HG03066 (cell line): ENCODE data around the gene CDKL1.
A peak's percentile ranks its signal among the peaks of the same experiment; 100 is the strongest.
"Not testable (repeated sequence)": the region's sequence is repeated elsewhere in the genome, so short reads cannot be mapped to it uniquely, and the experiment has no call there.

Experiments used
- ATAC-seq: cut with Tn5 transposase; IDR thresholded peaks from one replicate; pipeline ENCODE4 v1.9.1; 2021; ENCODE audit warnings: low read depth; ENCODE audit not compliant: unreplicated experiment

CDKL1 gene

DNA sequence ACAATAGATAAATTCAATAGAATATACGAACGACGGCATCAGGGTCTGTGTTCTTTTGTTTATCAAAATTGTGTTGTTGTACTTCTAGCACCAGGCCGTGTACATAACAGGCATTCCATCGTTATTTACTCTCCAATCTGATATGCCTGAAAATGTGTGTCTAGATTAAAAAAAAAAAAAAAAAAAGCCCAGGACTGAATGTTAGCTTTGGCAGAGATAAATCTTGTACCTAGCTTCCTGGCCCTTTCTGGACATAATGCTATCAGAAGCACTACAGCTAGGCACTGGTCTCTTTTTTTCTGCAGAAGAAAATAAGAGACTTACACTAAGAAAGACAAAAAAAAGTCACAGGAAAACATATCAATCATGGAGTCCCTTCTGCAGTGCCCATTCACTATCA is 37.0 kb downstream of the CDKL1 start:
- ATAC-seq: no peak

DNA sequence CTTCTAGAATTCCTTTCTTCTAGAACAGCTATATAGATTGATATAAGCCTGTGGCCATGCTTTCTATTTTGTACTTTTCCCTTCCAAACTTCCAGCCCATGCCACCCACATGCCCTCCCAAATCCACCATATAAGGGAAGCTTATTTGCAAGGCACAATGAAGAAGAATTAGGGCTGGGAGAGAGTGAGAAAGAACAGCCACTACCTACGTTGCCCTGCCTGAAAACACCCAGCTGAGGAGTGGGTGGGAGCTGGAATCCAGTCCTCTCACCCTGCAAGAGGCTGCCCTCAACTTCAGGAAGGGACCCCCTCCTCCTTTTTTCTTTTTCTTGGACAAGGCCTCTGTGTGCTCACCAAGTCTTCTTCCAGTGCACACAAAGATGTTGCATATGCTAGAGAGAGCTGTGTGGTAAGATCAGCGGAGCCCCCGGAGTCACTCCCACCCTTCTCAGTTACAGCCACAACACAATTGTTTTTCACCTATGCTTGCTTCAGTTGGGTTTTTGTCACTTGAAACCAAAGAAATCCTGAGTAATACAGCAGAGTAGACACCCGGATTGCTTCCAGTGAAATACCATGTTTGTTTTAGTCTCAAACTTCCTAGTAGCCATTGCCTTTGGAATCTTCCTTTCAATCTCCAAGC is 38.8 kb downstream of the CDKL1 start:
- ATAC-seq: no peak

- no peak for ATAC-seq
Observed at GRCh38 chr14:50357124-50357523, 39.6 kb downstream of the CDKL1 start.

- not testable (repeated sequence) for ATAC-seq
Observed at GRCh38 chr14:50356283-50356682, 40.4 kb downstream of the CDKL1 start.

DNA sequence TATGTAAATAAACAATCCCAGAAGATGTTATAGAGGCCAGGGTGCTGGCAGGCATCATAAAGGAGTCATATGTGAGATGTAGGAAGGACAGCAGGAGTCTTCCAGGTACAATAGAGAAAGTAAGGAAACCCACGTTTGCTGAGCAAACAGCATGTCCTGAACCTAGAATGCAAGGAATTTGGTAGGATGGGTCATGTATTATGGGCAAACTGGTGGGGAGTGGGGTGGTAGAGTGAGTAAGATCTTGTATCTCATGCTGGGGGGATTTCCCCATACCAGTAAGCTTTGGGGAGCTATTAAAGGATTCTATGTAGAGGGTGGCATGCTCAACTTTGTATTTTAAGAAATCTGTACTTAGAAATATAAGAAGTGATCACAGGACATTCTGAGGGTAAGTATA is 41.0 kb downstream of the CDKL1 start:
- ATAC-seq: no peak

DNA sequence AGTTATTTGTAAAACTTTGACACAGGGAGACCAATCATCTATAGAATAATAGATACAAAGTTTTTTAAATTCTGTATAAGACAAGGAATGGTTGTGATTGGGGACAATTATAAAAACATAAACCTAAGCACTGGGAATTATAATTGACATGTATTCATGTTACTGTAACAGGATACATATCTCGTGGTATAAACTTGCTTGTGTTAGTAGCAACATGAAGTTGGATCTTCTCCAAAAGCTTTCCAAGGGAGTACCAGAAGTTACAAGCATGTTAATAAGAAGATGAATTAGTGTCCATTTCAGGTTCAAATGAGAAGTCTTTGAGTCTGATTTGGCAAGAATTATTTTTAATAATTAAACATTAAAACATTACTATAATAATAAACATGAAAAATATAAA is 42.2 kb downstream of the CDKL1 start:
- ATAC-seq: no peak

DNA sequence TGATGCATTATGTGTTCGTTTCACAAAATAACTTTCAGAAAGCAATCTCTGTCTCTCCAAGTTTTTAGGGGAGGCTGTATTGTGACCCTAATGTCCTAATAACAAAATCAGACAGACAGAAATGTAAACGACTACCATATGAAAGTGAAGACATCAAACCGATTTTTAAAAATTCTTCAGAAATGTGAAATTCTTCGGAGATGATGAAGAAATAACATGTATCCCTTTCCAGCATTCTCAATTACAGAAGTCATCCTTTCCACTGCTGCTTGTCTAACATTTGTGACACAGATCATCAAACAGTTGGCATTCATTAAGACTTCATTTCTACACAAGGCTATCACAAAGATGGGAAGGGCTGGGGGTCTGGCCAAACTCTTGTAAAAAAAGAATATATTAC is 43.6 kb downstream of the CDKL1 start:
- ATAC-seq: no peak

GRCh38 chr14:50352584-50352983 is 44.1 kb downstream of the CDKL1 start:
- ATAC-seq: no peak

GRCh38 chr14:50350975-50351374 is 45.7 kb downstream of the CDKL1 start:
- no peak for ATAC-seq

GRCh38 chr14:50348933-50349332 is 47.7 kb downstream of the CDKL1 start:
- ATAC-seq: no peak

- ATAC-seq: no peak
Observed at GRCh38 chr14:50347521-50347920, 49.2 kb downstream of the CDKL1 start.

- no peak for ATAC-seq
Observed at GRCh38 chr14:50345846-50346422, 50.7 kb downstream of the CDKL1 start.

GRCh38 chr14:50344876-50345563 is 51.7 kb downstream of the CDKL1 start:
- ATAC-seq: no peak

DNA sequence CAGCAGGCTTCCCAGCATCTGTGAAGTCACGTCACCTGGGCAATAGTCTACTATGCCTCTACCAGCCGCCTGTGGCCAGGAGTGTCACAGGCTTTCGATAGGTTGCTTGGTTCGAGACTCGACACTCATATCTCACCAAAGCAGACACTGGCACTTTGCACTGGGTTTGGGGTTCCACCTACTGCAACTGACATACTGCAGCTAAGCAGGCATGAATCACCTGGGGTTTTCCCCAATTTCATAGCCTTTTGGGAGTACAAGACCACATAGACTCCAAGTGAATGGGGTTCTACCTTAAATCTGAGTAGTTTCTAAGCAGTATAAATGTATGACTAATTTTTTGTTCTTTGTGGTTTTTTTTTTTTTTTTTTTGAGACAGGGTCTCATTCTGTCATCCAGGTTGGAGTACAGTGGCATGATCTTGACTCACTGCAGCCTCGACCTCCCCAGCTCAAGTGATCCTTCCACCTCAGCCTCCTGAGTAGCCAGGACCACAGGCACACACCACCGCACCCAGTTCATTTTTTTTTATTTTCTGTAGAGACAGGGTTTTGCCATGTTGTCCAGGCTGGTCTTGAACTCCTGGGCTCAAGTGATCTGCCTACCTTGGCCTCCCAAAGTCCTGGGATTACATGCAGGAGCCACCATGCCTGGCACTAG is 52.4 kb downstream of the CDKL1 start:
- ATAC-seq: no peak

DNA sequence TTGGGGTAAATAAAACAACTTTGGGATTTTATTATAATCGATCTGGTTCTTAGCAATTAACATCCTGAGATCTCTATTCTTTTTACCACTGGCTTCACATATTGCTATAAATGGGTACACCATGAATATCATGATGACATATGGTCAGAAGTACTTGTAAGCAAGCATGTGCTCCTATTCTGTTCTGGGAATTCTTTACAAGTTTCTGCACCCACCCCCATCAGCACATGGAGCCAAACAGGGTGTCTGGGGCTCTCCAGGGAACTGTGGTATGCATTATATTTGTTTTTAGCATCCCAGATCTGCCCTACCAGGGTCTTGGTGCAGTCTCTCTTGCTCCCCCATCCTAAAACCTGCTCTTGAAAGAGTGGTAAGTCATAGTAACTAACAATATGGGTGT is 53.2 kb downstream of the CDKL1 start:
- ATAC-seq: no peak

DNA sequence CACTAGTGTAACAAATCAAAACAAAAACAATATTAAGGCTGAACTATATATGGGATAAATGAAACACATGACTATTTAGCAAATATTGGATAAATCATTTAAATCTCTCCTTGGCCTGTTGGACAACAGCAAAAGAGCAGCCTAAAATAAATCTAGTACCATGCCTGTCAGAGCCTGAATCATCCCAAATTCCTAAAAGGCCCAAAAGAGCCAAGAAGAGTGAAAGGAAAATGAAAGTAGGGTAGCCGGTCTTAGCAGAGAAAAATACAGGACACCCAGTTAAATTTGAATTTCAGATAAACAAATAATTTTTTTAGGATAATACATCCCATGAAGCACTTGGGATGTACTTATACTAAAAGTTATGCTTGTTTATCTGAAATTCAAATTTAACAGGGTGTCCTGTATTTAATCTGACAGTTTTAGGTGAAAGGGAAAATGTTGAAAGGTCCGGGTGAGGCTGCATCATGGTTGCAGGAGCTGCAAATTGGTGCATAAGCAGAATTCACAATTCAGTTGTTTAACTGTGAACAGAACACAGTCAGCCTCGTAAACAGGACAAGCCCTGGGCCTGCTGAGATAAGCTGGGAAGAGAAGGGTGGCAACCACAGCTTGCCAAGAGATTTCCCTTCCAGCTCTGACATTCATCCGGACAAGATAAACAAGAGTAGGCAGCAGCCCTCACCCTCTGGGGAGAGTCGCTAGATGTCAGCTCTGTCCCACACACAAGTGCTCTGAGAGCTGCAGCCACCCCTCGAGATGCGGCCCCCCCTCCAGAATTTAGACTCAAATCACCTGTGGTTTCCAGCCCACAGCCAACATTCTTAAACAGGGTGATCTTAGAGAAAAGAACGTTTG is 54.2 kb downstream of the CDKL1 start:
- peak; percentile 71 for ATAC-seq

GRCh38 chr14:50340963-50341362 is 55.7 kb downstream of the CDKL1 start:
- ATAC-seq: no peak

- no peak for ATAC-seq
Observed at GRCh38 chr14:50340045-50340444, 56.6 kb downstream of the CDKL1 start.

GRCh38 chr14:50339178-50339804 is 57.4 kb downstream of the CDKL1 start:
- ATAC-seq: no peak

- no peak for ATAC-seq
Observed at GRCh38 chr14:50338587-50338986, 58.1 kb downstream of the CDKL1 start.
